MCF 10A (cell line): ENCODE measurements around the gene LPIN3. TPM values are rescaled to one million over a fixed set of nuclear protein-coding genes. Genes with fewer than 3 reads are reported as not detected.

Experiments
- BruUV-seq: library from RNA; stranded (reverse); fragments of 400-500 nt; replicated peaks from 2 replicates; lab custom pipeline; 2021; lab: Mats Ljungman, UMichigan
- CTCF ChIA-PET: fragments of 300-600 bp; sonication (Branson Sonifier 250); formaldehyde crosslinking; extraction: SDS; loops from one replicate; lab custom pipeline; 2021; ENCODE audit warnings: antibody characterized with exemption, inconsistent platforms; lab: Yijun Ruan, JAX
- POLR2A ChIA-PET: fragments of 300-600, 350-650 bp; sonication (Branson Sonifier 250); formaldehyde crosslinking; extraction: SDS; loops from one replicate; lab custom pipeline; 2020; ENCODE audit warnings: antibody characterized with exemption, inconsistent platforms; lab: Yijun Ruan, JAX
- DNase-seq: peaks from one replicate; pipeline ENCODE4 v3.0.0-alpha.2; 2018; ENCODE audit not compliant: unreplicated experiment
- H3K27ac Mint-ChIP-seq: one replicate; pipeline ENCODE4 v1.8.0; 2022; ENCODE audit warnings: mild to moderate bottlenecking, low read depth, mixed read lengths; ENCODE audit not compliant: unreplicated experiment
- H3K27me3 Mint-ChIP-seq: one replicate; pipeline ENCODE4 v1.8.0; 2022; ENCODE audit warnings: mixed read lengths; ENCODE audit not compliant: insufficient read depth, unreplicated experiment
- H3K36me3 Mint-ChIP-seq: one replicate; pipeline ENCODE4 v1.8.0; 2022; ENCODE audit warnings: mild to moderate bottlenecking, moderate library complexity, mixed read lengths; ENCODE audit not compliant: insufficient read depth, unreplicated experiment
- H3K4me1 Mint-ChIP-seq: one replicate; pipeline ENCODE4 v1.8.0; 2022; ENCODE audit warnings: mixed read lengths; ENCODE audit not compliant: insufficient read depth, unreplicated experiment
- H3K4me3 Mint-ChIP-seq: one replicate; pipeline ENCODE4 v1.8.0; 2022; ENCODE audit warnings: mild to moderate bottlenecking, moderate library complexity, mixed read lengths; ENCODE audit not compliant: unreplicated experiment
- H3K9me3 Mint-ChIP-seq: one replicate; pipeline ENCODE4 v1.8.0; 2022; ENCODE audit warnings: mixed read lengths; ENCODE audit not compliant: unreplicated experiment
- intact Hi-C: fragments of 100-400 bp; cut with micrococcal nuclease; formaldehyde crosslinking; loops from 2 replicates; pipeline ENCODE4 v1.14.1; 2022
- total RNA-seq: library from RNA; stranded (reverse); gene quantifications from 2 replicates; pipeline ENCODE4 v1.2.3, GENCODE V29; 2022
- TF ChIP-seq, protein P1 (sequence below): fragments of 200-600 bp; IDR thresholded peaks from one replicate; pipeline ENCODE4 v1.8.0; 2022; ENCODE audit warnings: antibody characterized with exemption, mild to moderate bottlenecking; ENCODE audit not compliant: unreplicated experiment

LPIN3 gene
- total RNA-seq, 1 experiment from 2014 or later, result 16.5 TPM

DNA sequence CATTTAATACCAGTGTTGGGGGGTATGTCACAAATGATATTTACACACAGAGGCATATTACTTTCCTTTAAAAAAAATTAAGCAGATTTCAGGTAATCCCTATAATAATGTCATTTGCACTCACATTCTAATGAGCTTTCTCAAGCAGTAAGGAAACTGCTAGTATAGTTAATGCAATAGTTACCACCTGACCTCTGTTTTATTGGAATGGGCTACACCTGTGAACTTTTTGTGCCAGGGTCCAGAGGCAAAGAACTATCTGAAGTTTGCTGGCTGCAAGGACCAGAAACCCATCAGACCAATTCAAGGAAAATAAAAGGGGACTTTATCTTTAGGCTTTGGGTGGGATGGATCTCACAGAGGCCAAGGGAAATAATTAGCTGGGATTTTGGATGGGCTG lies 20.2 kb upstream of the LPIN3 start:
- no peaks in the 10 kb centered on the region for H3K27me3 Mint-ChIP-seq
- intact Hi-C loops, result loop anchor here (10.0 kb wide), 1 partner anchor 316 kb away; no protein-coding TSS in a partner anchor
- peaks cover 20% of the 10 kb centered on the region for H3K4me1 Mint-ChIP-seq
- no peaks in the 10 kb centered on the region for H3K9me3 Mint-ChIP-seq
- ChIA-PET CTCF (interaction anchor here (1.5 to 5.7 kb wide), 3 partner anchors 9 to 146 kb away, joined by 4 to 59 read pairs (median 6); partner anchors contain the start of gene LPIN3), POLR2A (interaction anchor here (0.9 to 3.0 kb wide), 8 partner anchors 9 to 184 kb away, joined by 3 to 16 read pairs (median 6); partner anchors contain the start of gene LPIN3)
- no peak for DNase-seq
- TF ChIP-seq, protein P1, sequence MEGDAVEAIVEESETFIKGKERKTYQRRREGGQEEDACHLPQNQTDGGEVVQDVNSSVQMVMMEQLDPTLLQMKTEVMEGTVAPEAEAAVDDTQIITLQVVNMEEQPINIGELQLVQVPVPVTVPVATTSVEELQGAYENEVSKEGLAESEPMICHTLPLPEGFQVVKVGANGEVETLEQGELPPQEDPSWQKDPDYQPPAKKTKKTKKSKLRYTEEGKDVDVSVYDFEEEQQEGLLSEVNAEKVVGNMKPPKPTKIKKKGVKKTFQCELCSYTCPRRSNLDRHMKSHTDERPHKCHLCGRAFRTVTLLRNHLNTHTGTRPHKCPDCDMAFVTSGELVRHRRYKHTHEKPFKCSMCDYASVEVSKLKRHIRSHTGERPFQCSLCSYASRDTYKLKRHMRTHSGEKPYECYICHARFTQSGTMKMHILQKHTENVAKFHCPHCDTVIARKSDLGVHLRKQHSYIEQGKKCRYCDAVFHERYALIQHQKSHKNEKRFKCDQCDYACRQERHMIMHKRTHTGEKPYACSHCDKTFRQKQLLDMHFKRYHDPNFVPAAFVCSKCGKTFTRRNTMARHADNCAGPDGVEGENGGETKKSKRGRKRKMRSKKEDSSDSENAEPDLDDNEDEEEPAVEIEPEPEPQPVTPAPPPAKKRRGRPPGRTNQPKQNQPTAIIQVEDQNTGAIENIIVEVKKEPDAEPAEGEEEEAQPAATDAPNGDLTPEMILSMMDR, result no peak
- BruUV-seq, result no TSS peak
- no peaks in the 10 kb centered on the region for H3K36me3 Mint-ChIP-seq
- H3K27ac Mint-ChIP-seq, result no peak overlapping the region
- no peak overlapping the region for H3K4me3 Mint-ChIP-seq

DNA sequence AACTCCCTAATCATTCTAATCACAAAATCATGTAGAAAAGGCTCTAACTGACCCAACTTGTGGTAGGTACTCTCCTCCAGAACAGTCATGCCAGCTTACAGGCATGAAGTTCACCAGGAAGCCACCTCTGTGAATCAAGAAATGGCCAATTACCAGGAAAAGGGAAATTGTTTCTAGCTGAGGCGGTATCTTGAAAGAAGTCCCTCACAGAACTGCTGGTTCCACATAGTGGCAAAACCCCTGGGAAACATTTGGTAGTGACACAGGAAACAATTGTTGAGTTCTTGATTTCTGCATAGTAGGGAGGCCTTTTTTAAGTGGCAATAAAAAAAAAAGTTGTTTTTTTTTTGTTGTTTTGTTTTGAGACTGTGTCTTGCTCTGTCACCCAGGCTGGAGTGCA lies 19.6 kb upstream of the LPIN3 start:
- no TSS peak for BruUV-seq
- intact Hi-C loops, result loop anchor here (1.0 to 10.0 kb wide), 2 partner anchors 8 to 316 kb away; no protein-coding TSS in a partner anchor
- Mint-ChIP-seq H3K9me3 (no peaks in the 10 kb centered on the region), H3K27me3 (no peaks in the 10 kb centered on the region), H3K27ac (no peak overlapping the region), H3K4me1 (peaks cover 15% of the 10 kb centered on the region), H3K36me3 (no peaks in the 10 kb centered on the region), H3K4me3 (no peak overlapping the region)
- POLR2A ChIA-PET, result interaction anchor here (0.7 to 3.0 kb wide), 16 partner anchors 9 to 185 kb away, joined by 3 to 16 read pairs (median 4); partner anchors contain the start of gene LPIN3
- no peak for DNase-seq
- CTCF ChIA-PET, result interaction anchor here (1.0 to 5.7 kb wide), 5 partner anchors 9 to 148 kb away, joined by 3 to 59 read pairs (median 6); partner anchors contain the start of gene LPIN3
- TF ChIP-seq, protein P1, result no peak

DNA sequence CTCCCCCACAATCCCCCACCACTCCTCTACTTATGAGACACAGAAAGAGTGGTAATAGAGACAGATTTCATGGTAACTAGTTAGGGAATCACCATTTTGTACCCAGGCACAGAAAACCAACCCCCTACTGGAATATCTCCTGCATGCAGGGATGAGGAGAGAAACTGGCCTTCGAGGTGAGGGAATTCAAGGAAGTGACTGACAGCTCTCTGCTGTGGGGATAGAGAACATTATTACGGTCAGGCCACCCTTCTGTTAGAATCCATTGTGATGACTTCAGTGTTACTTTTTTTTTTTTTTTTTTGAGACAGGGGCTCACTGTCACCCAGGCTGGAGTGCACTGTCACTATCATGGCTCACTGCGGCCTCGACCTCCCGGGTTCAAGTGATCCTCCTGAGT lies 13.4 kb upstream of the LPIN3 start:
- Mint-ChIP-seq H3K27ac (no peak overlapping the region), H3K4me3 (no peak overlapping the region), H3K9me3 (no peaks in the 10 kb centered on the region), H3K36me3 (no peaks in the 10 kb centered on the region), H3K27me3 (no peaks in the 10 kb centered on the region), H3K4me1 (peaks cover 15% of the 10 kb centered on the region)
- no peak for DNase-seq
- intact Hi-C loops, result loop anchor here (10.0 kb wide), 1 partner anchor 322 kb away; no protein-coding TSS in a partner anchor
- no TSS peak for BruUV-seq
- POLR2A ChIA-PET, result interaction anchor here (1.3 to 4.9 kb wide), 2 partner anchors 14 to 94 kb away, joined by 6 to 48 read pairs; partner anchors contain the start of gene LPIN3
- TF ChIP-seq, protein P1, result no peak
- CTCF ChIA-PET, result interaction anchor here (1.0 to 2.1 kb wide), 5 partner anchors 12 to 192 kb away, joined by 4 to 12 read pairs (median 6); partner anchors contain the start of gene LPIN3
